Measurements from ENCODE around the gene MDM4.

DNA sequence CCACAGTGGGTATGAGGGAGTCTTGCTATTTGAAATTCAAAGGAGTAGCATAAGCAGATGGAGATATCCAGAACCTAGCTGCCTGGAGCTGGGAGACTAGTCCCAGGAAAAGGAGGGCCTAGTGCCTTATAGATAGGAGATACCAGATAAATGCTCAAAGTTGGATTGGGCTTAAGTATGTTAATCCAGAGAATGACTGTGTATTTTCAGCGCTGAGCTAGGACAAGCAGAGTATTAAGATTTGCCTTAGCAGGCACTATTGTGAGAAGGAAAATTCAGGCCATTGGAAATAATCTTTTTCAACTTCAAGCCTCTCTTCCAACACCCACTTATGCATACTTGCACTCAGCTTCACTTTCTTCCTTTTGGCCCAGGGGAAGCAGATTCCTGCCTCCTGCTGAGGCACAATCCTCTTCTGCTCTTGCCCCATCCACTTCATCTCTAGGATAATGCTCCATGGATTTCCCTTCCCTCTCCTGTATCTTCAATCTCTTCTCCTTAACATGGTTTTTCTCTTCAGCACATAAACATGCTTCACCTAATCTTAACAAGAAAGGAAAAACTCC, 42.7 kb upstream of the MDM4 start:
- TF ChIP-seq, protein P1, sequence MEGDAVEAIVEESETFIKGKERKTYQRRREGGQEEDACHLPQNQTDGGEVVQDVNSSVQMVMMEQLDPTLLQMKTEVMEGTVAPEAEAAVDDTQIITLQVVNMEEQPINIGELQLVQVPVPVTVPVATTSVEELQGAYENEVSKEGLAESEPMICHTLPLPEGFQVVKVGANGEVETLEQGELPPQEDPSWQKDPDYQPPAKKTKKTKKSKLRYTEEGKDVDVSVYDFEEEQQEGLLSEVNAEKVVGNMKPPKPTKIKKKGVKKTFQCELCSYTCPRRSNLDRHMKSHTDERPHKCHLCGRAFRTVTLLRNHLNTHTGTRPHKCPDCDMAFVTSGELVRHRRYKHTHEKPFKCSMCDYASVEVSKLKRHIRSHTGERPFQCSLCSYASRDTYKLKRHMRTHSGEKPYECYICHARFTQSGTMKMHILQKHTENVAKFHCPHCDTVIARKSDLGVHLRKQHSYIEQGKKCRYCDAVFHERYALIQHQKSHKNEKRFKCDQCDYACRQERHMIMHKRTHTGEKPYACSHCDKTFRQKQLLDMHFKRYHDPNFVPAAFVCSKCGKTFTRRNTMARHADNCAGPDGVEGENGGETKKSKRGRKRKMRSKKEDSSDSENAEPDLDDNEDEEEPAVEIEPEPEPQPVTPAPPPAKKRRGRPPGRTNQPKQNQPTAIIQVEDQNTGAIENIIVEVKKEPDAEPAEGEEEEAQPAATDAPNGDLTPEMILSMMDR (IDR thresholded peaks at IDR 0.05) = no peak
- TF ChIP-seq POLR2AphosphoS5 (IDR thresholded peaks at IDR 0.05; ENCODE audit: low read depth, low read length) = no peak
- TF ChIP-seq, protein P2, sequence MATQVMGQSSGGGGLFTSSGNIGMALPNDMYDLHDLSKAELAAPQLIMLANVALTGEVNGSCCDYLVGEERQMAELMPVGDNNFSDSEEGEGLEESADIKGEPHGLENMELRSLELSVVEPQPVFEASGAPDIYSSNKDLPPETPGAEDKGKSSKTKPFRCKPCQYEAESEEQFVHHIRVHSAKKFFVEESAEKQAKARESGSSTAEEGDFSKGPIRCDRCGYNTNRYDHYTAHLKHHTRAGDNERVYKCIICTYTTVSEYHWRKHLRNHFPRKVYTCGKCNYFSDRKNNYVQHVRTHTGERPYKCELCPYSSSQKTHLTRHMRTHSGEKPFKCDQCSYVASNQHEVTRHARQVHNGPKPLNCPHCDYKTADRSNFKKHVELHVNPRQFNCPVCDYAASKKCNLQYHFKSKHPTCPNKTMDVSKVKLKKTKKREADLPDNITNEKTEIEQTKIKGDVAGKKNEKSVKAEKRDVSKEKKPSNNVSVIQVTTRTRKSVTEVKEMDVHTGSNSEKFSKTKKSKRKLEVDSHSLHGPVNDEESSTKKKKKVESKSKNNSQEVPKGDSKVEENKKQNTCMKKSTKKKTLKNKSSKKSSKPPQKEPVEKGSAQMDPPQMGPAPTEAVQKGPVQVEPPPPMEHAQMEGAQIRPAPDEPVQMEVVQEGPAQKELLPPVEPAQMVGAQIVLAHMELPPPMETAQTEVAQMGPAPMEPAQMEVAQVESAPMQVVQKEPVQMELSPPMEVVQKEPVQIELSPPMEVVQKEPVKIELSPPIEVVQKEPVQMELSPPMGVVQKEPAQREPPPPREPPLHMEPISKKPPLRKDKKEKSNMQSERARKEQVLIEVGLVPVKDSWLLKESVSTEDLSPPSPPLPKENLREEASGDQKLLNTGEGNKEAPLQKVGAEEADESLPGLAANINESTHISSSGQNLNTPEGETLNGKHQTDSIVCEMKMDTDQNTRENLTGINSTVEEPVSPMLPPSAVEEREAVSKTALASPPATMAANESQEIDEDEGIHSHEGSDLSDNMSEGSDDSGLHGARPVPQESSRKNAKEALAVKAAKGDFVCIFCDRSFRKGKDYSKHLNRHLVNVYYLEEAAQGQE (IDR thresholded peaks at IDR 0.05; ENCODE audit: insufficient read depth in 1 of 2, low read depth in 2 of 2, low read length in 1 of 2) = no peak
- TF ChIP-seq TCF7L2 (IDR thresholded peaks at IDR 0.05; ENCODE audit: low read depth, low read length) = no peak
- no peak for TF ChIP-seq SIN3A (IDR thresholded peaks at IDR 0.05; ENCODE audit: borderline replicate concordance, insufficient read depth, low read depth, low read length)
